GM12878 (cell line): ENCODE results near the gene CFB. TPM values are rescaled to one million over a fixed set of nuclear protein-coding genes. Genes with fewer than 3 reads are reported as not detected.

Experiments used
- CREB1 ChIP-seq: IDR thresholded peaks from 2 replicates; pipeline ENCODE4 v1.6.1; 2012; ENCODE audit warnings: low read depth, mild to moderate bottlenecking, inconsistent platforms
- DPF2 ChIP-seq: fragments of 450-650 bp; IDR thresholded peaks from 2 replicates; pipeline ENCODE4 v1.6.1; 2017; ENCODE audit warnings: mild to moderate bottlenecking
- polyA plus RNA-seq, 11 experiments: library from polyadenylated mRNA; depleted of rRNA in 4 of 11; unstranded in 6 of 11; stranded (reverse) in 5 of 11; fragments of >200 nt; fragmentation: Nextera tagmentation in 4 of 11; fragmentation: Illumina TruSeq in 1 of 11; extraction: Ambion mirVana in 4 of 11; extraction: Trizol in 1 of 11; gene quantifications; 1 replicate in 1 of 11; 2 replicates in 10 of 11; pipeline versions ENCODE4 v1.2.1 to v1.2.3, GENCODE V29; 2011 to 2016; ENCODE audit warnings: inconsistent platforms in 2 of 11, missing spikeins in 2 of 11, low read depth in 1 of 11
- total RNA-seq, 4 experiments: library from RNA; depleted of rRNA in 3 of 4; stranded (reverse); fragments of >200 nt in 3 of 4; fragmentation: Illumina TruSeq in 1 of 4; extraction: Trizol in 1 of 4; gene quantifications; 2 replicates each; pipeline versions ENCODE4 v1.2.1 to v1.2.3, GENCODE V29; 2013 to 2021
- TF ChIP-seq, protein P1 (sequence below): IDR thresholded peaks from 2 replicates; pipeline ENCODE4 v1.6.1; 2012; ENCODE audit warnings: mild to moderate bottlenecking, low read depth, low read length
- TF ChIP-seq, protein P2 (sequence below), 3 experiments: IDR thresholded peaks in 2 of 3; conservative IDR thresholded peaks in 1 of 3; 2 replicates each; pipeline ENCODE4 v1.5.1; 2011; ENCODE audit warnings: low read depth in 3 of 3, low read length in 3 of 3, mild to moderate bottlenecking in 3 of 3, control low read depth in 2 of 3, moderate library complexity in 2 of 3, inconsistent platforms in 1 of 3, mixed read lengths in 1 of 3; ENCODE audit not compliant: control insufficient read depth in 2 of 3, insufficient read depth in 1 of 3; ENCODE audit errors: extremely low read depth in 1 of 3
- TF ChIP-seq, protein P3 (sequence below): fragments of 450-650 bp; IDR thresholded peaks from 2 replicates; pipeline ENCODE4 v1.6.1; 2018; ENCODE audit warnings: mild to moderate bottlenecking, low read depth, moderate library complexity; ENCODE audit not compliant: partially characterized antibody
- TF ChIP-seq, protein P4 (sequence below): IDR thresholded peaks from 2 replicates; pipeline ENCODE4 v1.6.1; 2012; ENCODE audit warnings: low read depth, low read length, improper control_type of control experiment

Gene CFB
- total and polyA plus RNA-seq, 10 of the 15 experiments (the other 5 are each of a cell fraction or from before 2014, with no cell fraction given): 0.09 to 1.7 (median 0.44) TPM; not detected in 7

DNA sequence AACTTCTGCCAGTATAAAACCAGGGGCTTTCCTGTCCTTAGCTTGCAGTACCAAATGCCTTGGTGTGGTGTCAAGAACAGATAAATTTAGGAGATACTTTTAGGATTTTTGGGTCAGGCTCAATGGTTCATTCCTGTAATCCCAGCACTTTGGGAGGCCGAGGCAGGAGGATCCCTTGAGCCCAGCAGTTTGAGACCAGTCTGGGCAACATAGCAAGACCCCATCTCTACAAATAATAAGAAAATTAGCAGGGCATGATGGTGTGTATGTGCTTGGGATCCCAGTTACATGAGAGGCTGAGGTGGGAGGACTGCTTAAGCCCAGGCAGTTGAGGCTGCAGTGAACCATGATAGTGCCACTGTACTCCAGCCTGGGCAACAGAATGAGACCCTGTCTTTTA lies 40.9 kb upstream of the CFB start (continued):
- TF ChIP-seq, protein P1, sequence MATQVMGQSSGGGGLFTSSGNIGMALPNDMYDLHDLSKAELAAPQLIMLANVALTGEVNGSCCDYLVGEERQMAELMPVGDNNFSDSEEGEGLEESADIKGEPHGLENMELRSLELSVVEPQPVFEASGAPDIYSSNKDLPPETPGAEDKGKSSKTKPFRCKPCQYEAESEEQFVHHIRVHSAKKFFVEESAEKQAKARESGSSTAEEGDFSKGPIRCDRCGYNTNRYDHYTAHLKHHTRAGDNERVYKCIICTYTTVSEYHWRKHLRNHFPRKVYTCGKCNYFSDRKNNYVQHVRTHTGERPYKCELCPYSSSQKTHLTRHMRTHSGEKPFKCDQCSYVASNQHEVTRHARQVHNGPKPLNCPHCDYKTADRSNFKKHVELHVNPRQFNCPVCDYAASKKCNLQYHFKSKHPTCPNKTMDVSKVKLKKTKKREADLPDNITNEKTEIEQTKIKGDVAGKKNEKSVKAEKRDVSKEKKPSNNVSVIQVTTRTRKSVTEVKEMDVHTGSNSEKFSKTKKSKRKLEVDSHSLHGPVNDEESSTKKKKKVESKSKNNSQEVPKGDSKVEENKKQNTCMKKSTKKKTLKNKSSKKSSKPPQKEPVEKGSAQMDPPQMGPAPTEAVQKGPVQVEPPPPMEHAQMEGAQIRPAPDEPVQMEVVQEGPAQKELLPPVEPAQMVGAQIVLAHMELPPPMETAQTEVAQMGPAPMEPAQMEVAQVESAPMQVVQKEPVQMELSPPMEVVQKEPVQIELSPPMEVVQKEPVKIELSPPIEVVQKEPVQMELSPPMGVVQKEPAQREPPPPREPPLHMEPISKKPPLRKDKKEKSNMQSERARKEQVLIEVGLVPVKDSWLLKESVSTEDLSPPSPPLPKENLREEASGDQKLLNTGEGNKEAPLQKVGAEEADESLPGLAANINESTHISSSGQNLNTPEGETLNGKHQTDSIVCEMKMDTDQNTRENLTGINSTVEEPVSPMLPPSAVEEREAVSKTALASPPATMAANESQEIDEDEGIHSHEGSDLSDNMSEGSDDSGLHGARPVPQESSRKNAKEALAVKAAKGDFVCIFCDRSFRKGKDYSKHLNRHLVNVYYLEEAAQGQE: no peak
- TF ChIP-seq CREB1 (no peak), DPF2 (no peak)
- TF ChIP-seq, protein P2, sequence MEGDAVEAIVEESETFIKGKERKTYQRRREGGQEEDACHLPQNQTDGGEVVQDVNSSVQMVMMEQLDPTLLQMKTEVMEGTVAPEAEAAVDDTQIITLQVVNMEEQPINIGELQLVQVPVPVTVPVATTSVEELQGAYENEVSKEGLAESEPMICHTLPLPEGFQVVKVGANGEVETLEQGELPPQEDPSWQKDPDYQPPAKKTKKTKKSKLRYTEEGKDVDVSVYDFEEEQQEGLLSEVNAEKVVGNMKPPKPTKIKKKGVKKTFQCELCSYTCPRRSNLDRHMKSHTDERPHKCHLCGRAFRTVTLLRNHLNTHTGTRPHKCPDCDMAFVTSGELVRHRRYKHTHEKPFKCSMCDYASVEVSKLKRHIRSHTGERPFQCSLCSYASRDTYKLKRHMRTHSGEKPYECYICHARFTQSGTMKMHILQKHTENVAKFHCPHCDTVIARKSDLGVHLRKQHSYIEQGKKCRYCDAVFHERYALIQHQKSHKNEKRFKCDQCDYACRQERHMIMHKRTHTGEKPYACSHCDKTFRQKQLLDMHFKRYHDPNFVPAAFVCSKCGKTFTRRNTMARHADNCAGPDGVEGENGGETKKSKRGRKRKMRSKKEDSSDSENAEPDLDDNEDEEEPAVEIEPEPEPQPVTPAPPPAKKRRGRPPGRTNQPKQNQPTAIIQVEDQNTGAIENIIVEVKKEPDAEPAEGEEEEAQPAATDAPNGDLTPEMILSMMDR (IDR thresholded peaks at IDR 0.05 in 2 of 3, conservative IDR thresholded peaks at IDR 0.05 in 1 of 3; ENCODE audit: control insufficient read depth in 2 of 3, extremely low read depth in 1 of 3, insufficient read depth in 1 of 3, low read depth in 3 of 3, low read length in 3 of 3): no peak
- TF ChIP-seq, protein P3, sequence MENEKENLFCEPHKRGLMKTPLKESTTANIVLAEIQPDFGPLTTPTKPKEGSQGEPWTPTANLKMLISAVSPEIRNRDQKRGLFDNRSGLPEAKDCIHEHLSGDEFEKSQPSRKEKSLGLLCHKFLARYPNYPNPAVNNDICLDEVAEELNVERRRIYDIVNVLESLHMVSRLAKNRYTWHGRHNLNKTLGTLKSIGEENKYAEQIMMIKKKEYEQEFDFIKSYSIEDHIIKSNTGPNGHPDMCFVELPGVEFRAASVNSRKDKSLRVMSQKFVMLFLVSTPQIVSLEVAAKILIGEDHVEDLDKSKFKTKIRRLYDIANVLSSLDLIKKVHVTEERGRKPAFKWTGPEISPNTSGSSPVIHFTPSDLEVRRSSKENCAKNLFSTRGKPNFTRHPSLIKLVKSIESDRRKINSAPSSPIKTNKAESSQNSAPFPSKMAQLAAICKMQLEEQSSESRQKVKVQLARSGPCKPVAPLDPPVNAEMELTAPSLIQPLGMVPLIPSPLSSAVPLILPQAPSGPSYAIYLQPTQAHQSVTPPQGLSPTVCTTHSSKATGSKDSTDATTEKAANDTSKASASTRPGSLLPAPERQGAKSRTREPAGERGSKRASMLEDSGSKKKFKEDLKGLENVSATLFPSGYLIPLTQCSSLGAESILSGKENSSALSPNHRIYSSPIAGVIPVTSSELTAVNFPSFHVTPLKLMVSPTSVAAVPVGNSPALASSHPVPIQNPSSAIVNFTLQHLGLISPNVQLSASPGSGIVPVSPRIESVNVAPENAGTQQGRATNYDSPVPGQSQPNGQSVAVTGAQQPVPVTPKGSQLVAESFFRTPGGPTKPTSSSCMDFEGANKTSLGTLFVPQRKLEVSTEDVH: no peak
- TF ChIP-seq, protein P4, sequence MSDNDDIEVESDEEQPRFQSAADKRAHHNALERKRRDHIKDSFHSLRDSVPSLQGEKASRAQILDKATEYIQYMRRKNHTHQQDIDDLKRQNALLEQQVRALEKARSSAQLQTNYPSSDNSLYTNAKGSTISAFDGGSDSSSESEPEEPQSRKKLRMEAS: no peak
